HG02678 (cell line): ENCODE data around the gene EGR1.
A peak's percentile ranks its signal among the peaks of the same experiment; 100 is the strongest.

ENCODE experiments used
- ATAC-seq: cut with Tn5 transposase; IDR thresholded peaks from one replicate; pipeline ENCODE4 v1.9.1; 2021; ENCODE audit warnings: mild to moderate bottlenecking, moderate library complexity; ENCODE audit not compliant: unreplicated experiment

Gene EGR1

GRCh38 chr5:138465261-138466124 is at the start of gene EGR1:
TSS of gene EGR1 (plus strand) at chr5:138465479. CDS start at chr5:138465762, 283 bp downstream.
- peak; percentile 57 for ATAC-seq

- no peak for ATAC-seq
Observed at GRCh38 chr5:138418444-138418843, 46.8 kb upstream of the EGR1 start.

GRCh38 chr5:138425079-138425478 is 40.2 kb upstream of the EGR1 start:
- no peak for ATAC-seq

- ATAC-seq: no peak
Observed at GRCh38 chr5:138435943-138436342, 29.3 kb upstream of the EGR1 start.

GRCh38 chr5:138438003-138438723 is 27.1 kb upstream of the EGR1 start:
- no peak for ATAC-seq

- ATAC-seq: peak; percentile 75
Observed at GRCh38 chr5:138438724-138439476, 26.4 kb upstream of the EGR1 start, which contains the start of gene REEP2. TSS of gene REEP2 (plus strand) at chr5:138439057. CDS start at chr5:138439209, 152 bp downstream.

GRCh38 chr5:138439477-138440158 is 25.7 kb upstream of the EGR1 start:
- no peak for ATAC-seq

- ATAC-seq: no peak
Observed at GRCh38 chr5:138440159-138441073, 24.9 kb upstream of the EGR1 start.

- no peak for ATAC-seq
Observed at GRCh38 chr5:138441221-138441620, 24.1 kb upstream of the EGR1 start.

GRCh38 chr5:138444078-138444773 is 21.1 kb upstream of the EGR1 start:
- no peak for ATAC-seq

GRCh38 chr5:138444774-138445546 is 20.3 kb upstream of the EGR1 start:
- no peak for ATAC-seq

- ATAC-seq: no peak
Observed at GRCh38 chr5:138445547-138446271, 19.6 kb upstream of the EGR1 start.

GRCh38 chr5:138448070-138448469 is 17.2 kb upstream of the EGR1 start:
- no peak for ATAC-seq

- ATAC-seq: no peak
Observed at GRCh38 chr5:138448481-138449398, 16.5 kb upstream of the EGR1 start.

- no peak for ATAC-seq
Observed at GRCh38 chr5:138449501-138450239, 15.6 kb upstream of the EGR1 start.

- ATAC-seq: no peak
Observed at GRCh38 chr5:138450971-138451370, 14.3 kb upstream of the EGR1 start.
